Measurements from ENCODE around the gene GFER. TPM values are rescaled to one million over a fixed set of nuclear protein-coding genes. Genes with fewer than 3 reads are reported as not detected.
A peak's percentile ranks its signal among the peaks of the same experiment; 100 is the strongest.

GFER gene
- total and polyA plus RNA-seq, 9 of the 15 experiments (the other 6 are each of a cell fraction or from before 2014, with no cell fraction given) = 4.3 to 53.7 (median 19.8) TPM

DNA sequence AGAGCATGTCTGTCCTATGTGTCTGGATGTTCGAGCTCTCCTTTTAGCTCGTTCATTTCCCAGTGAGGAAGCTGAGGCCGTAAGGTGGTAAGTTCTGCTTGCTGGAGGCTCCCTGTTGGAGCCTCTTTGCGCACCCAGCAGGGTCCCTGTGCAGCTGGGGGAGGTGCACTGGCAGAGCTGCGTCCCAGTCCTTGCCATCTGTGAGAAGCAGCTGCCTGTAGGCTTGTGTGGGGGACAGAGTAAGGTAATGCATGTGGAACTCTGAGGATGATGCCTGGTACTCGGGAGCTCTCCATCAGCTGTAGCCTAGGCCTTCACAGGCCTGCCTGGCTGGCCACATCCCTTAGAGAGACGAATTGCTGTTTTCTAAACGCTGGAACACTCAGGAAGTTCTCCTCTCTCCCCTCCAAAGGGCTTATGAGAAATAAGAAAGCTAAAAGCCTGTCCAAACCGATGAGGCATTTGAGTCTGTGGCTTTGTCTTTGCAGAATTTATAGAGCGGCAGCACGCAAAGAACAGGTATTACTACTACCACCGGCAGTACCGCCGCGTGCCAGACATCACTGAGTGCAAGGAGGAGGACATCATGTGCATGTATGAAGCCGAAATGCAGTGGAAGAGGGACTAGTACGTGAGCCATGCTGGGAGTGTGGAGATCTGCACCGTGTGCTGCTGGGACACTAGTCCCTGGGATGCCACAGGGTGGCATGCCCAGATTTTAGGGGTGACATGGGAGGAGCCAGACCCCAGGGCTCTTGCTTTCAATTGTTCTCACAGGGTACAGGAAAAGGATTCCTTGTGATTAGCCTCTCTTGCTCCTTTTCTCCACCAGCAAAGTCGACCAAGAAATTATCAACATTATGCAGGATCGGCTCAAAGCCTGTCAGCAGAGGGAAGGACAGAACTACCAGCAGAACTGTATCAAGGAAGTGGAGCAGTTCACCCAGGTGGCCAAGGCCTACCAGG lies 23.0 kb upstream of the GFER start (continued):
- TF ChIP-seq ZNF232 (CRISPR knock-in tag; IDR thresholded peaks at IDR 0.05) (0 out of 2 replicates have a peak, but pooled peaks have one; percentile 51), TCFL5 (CRISPR knock-in tag; conservative IDR thresholded peaks at IDR 0.05) (no peak), GATA2 (CRISPR knock-in tag; IDR thresholded peaks at IDR 0.05) (no peak), NFATC3 (IDR thresholded peaks at IDR 0.05) (peak; percentile 70), ZNF23 (CRISPR knock-in tag; IDR thresholded peaks at IDR 0.05) (no peak), ESRRA (IDR thresholded peaks at IDR 0.05; ENCODE audit: borderline replicate concordance, low read depth) (no peak), CSDE1 (IDR thresholded peaks at IDR 0.05) (no peak), BRD9 (IDR thresholded peaks at IDR 0.05; ENCODE audit: low read depth, partially characterized antibody) (no peak), ZNF449 (CRISPR knock-in tag; IDR thresholded peaks at IDR 0.05) (no peak), CBX8 (IDR thresholded peaks at IDR 0.05; ENCODE audit: borderline replicate concordance, extremely low read depth, low read depth, low read length, poor library complexity, severe bottlenecking) (no peak), FOXO4 (CRISPR knock-in tag; IDR thresholded peaks at IDR 0.05) (0 out of 2 replicates have a peak, but pooled peaks have one; percentile 54), RFX1 (IDR thresholded peaks at IDR 0.05) (no peak)
- TF ChIP-seq, protein P1, sequence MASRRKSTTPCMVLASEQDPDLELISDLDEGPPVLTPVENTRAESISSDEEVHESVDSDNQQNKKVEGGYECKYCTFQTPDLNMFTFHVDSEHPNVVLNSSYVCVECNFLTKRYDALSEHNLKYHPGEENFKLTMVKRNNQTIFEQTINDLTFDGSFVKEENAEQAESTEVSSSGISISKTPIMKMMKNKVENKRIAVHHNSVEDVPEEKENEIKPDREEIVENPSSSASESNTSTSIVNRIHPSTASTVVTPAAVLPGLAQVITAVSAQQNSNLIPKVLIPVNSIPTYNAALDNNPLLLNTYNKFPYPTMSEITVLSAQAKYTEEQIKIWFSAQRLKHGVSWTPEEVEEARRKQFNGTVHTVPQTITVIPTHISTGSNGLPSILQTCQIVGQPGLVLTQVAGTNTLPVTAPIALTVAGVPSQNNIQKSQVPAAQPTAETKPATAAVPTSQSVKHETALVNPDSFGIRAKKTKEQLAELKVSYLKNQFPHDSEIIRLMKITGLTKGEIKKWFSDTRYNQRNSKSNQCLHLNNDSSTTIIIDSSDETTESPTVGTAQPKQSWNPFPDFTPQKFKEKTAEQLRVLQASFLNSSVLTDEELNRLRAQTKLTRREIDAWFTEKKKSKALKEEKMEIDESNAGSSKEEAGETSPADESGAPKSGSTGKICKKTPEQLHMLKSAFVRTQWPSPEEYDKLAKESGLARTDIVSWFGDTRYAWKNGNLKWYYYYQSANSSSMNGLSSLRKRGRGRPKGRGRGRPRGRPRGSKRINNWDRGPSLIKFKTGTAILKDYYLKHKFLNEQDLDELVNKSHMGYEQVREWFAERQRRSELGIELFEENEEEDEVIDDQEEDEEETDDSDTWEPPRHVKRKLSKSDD (conservative IDR thresholded peaks at IDR 0.05; ENCODE audit: low read length) = no peak
- TF ChIP-seq, protein P2, sequence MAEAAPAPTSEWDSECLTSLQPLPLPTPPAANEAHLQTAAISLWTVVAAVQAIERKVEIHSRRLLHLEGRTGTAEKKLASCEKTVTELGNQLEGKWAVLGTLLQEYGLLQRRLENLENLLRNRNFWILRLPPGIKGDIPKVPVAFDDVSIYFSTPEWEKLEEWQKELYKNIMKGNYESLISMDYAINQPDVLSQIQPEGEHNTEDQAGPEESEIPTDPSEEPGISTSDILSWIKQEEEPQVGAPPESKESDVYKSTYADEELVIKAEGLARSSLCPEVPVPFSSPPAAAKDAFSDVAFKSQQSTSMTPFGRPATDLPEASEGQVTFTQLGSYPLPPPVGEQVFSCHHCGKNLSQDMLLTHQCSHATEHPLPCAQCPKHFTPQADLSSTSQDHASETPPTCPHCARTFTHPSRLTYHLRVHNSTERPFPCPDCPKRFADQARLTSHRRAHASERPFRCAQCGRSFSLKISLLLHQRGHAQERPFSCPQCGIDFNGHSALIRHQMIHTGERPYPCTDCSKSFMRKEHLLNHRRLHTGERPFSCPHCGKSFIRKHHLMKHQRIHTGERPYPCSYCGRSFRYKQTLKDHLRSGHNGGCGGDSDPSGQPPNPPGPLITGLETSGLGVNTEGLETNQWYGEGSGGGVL (CRISPR knock-in tag; IDR thresholded peaks at IDR 0.05) = no peak
- TF ChIP-seq, protein P3, sequence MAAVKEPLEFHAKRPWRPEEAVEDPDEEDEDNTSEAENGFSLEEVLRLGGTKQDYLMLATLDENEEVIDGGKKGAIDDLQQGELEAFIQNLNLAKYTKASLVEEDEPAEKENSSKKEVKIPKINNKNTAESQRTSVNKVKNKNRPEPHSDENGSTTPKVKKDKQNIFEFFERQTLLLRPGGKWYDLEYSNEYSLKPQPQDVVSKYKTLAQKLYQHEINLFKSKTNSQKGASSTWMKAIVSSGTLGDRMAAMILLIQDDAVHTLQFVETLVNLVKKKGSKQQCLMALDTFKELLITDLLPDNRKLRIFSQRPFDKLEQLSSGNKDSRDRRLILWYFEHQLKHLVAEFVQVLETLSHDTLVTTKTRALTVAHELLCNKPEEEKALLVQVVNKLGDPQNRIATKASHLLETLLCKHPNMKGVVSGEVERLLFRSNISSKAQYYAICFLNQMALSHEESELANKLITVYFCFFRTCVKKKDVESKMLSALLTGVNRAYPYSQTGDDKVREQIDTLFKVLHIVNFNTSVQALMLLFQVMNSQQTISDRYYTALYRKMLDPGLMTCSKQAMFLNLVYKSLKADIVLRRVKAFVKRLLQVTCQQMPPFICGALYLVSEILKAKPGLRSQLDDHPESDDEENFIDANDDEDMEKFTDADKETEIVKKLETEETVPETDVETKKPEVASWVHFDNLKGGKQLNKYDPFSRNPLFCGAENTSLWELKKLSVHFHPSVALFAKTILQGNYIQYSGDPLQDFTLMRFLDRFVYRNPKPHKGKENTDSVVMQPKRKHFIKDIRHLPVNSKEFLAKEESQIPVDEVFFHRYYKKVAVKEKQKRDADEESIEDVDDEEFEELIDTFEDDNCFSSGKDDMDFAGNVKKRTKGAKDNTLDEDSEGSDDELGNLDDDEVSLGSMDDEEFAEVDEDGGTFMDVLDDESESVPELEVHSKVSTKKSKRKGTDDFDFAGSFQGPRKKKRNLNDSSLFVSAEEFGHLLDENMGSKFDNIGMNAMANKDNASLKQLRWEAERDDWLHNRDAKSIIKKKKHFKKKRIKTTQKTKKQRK (IDR thresholded peaks at IDR 0.05; ENCODE audit: borderline replicate concordance, low read depth, low read length) = no peak
